Activated CD8-positive, alpha-beta memory T cell treated with anti-CD3 and anti-CD28 coated beads for 1 hour (primary cell): ENCODE results near the gene TSEN54.
"Not testable (repeated sequence)": the region's sequence is repeated elsewhere in the genome, so short reads cannot be mapped to it uniquely, and the experiment has no call there.

Experiments
- DNase-seq, 2 donors: peaks; one replicate each; pipeline ENCODE4 v3.0.0-alpha.2; 2020; ENCODE audit warnings: low read depth in 1 of 2; ENCODE audit errors: extremely low read depth in 1 of 2

The TSEN54 gene

GRCh38 chr17:75516255-75516618 is at the start of gene TSEN54:
Gene TSEN54 (plus strand): TSS chr17:75516528. CDS start chr17:75516561, 33 bp downstream.
- peak; percentile 86 to 95 for DNase-seq

GRCh38 chr17:75468291-75468754 is 48.0 kb upstream of the TSEN54 start:
- DNase-seq: no peak

- no peak for DNase-seq
Observed at GRCh38 chr17:75468779-75469373, 47.5 kb upstream of the TSEN54 start.

GRCh38 chr17:75471207-75471606 is 45.1 kb upstream of the TSEN54 start:
- DNase-seq: no peak

- no peak for DNase-seq
Observed at GRCh38 chr17:75472119-75472518, 44.2 kb upstream of the TSEN54 start.

- no peak for DNase-seq
Observed at GRCh38 chr17:75473246-75473645, 43.1 kb upstream of the TSEN54 start.

GRCh38 chr17:75474736-75475135 is 41.6 kb upstream of the TSEN54 start:
- no peak for DNase-seq

- no peak for DNase-seq
Observed at GRCh38 chr17:75475144-75475835, 41.0 kb upstream of the TSEN54 start.

GRCh38 chr17:75475851-75476250 is 40.5 kb upstream of the TSEN54 start:
- no peak for DNase-seq

- DNase-seq: no peak
Observed at GRCh38 chr17:75476271-75476671, 40.1 kb upstream of the TSEN54 start.

- DNase-seq: no peak
Observed at GRCh38 chr17:75476752-75477489, 39.4 kb upstream of the TSEN54 start.

GRCh38 chr17:75477490-75477862 is 38.9 kb upstream of the TSEN54 start:
- not testable (repeated sequence) for DNase-seq

- DNase-seq: no peak
Observed at GRCh38 chr17:75478508-75478907, 37.8 kb upstream of the TSEN54 start.

- no peak for DNase-seq
Observed at GRCh38 chr17:75480281-75480680, 36.0 kb upstream of the TSEN54 start.

GRCh38 chr17:75481194-75482068 is 34.9 kb upstream of the TSEN54 start:
- DNase-seq: no peak

- no peak for DNase-seq
Observed at GRCh38 chr17:75482098-75482942, 34.0 kb upstream of the TSEN54 start.

- DNase-seq: no peak
Observed at GRCh38 chr17:75485688-75486087, 30.6 kb upstream of the TSEN54 start.

- DNase-seq: no peak
Observed at GRCh38 chr17:75486151-75486550, 30.2 kb upstream of the TSEN54 start.

- DNase-seq: no peak
Observed at GRCh38 chr17:75486951-75487350, 29.4 kb upstream of the TSEN54 start.
